Stimulated activated naive B cell treated with anti-CD40 and anti-IgM and Interleukin-4, amounts not matched to agents 10 μg/mL and 1 μg/mL and 100 μg/mL, for 72 hours (primary cell): ENCODE measurements around the gene AKT3.
A peak's percentile ranks its signal among the peaks of the same experiment; 100 is the strongest.

Experiments
- ATAC-seq, 2 donors: fragments of 150-1000 bp; cut with Tn5 transposase; replicated peaks; 2 replicates each; pipeline ENCODE4 v1.10.0; 2021; ENCODE audit warnings: moderate library complexity in 1 of 2
- DNase-seq: peaks from one replicate; pipeline ENCODE4 v3.0.0; 2021
- H3K27ac Mint-ChIP-seq: one replicate; pipeline ENCODE4 v1.8.0; 2022; ENCODE audit warnings: mild to moderate bottlenecking, mixed read lengths
- H3K27me3 Mint-ChIP-seq, 2 donors: one replicate each; pipeline ENCODE4 v1.8.0; 2022; ENCODE audit warnings: mixed read lengths in 2 of 2
- H3K36me3 Mint-ChIP-seq, 2 donors: one replicate each; pipeline ENCODE4 v1.8.0; 2022; ENCODE audit warnings: mixed read lengths in 2 of 2, mild to moderate bottlenecking in 1 of 2
- H3K4me1 Mint-ChIP-seq, 2 donors: one replicate each; pipeline ENCODE4 v1.8.0; 2022; ENCODE audit warnings: mixed read lengths in 2 of 2, mild to moderate bottlenecking in 1 of 2
- H3K4me3 Mint-ChIP-seq, 2 donors: one replicate each; pipeline ENCODE4 v1.8.0; 2022; ENCODE audit warnings: mild to moderate bottlenecking in 2 of 2, mixed read lengths in 2 of 2, moderate library complexity in 1 of 2
- H3K9me3 Mint-ChIP-seq, 2 donors: one replicate each; pipeline ENCODE4 v1.8.0; 2022; ENCODE audit warnings: mixed read lengths in 2 of 2, mild to moderate bottlenecking in 1 of 2

AKT3 gene

GRCh38 chr1:243547891-243548290 is 302.2 kb downstream of the AKT3 start:
- no peak for DNase-seq
- H3K27ac Mint-ChIP-seq = no peak overlapping the region
- no peak overlapping the region for H3K4me3 Mint-ChIP-seq
- no peaks in the 10 kb centered on the region for H3K27me3 Mint-ChIP-seq
- peaks cover 22 to 36% of the 10 kb centered on the region in 2 donors for H3K36me3 Mint-ChIP-seq
- no peak for ATAC-seq
- H3K9me3 Mint-ChIP-seq = peaks cover 0 to 2% of the 10 kb centered on the region in 2 donors
- peaks cover 0 to 7% of the 10 kb centered on the region in 2 donors for H3K4me1 Mint-ChIP-seq

GRCh38 chr1:243546457-243546856 is 303.6 kb downstream of the AKT3 start:
- no peak overlapping the region for H3K27ac Mint-ChIP-seq
- no peak for ATAC-seq
- peaks cover 22 to 40% of the 10 kb centered on the region in 2 donors for H3K36me3 Mint-ChIP-seq
- peaks cover 0 to 7% of the 10 kb centered on the region in 2 donors for H3K4me1 Mint-ChIP-seq
- DNase-seq = no peak
- H3K9me3 Mint-ChIP-seq = peaks cover 0 to 2% of the 10 kb centered on the region in 2 donors
- no peaks in the 10 kb centered on the region for H3K27me3 Mint-ChIP-seq
- H3K4me3 Mint-ChIP-seq = no peak overlapping the region

- ATAC-seq = no peak
- Mint-ChIP-seq H3K27ac (no peak overlapping the region), H3K36me3 (peaks cover 19 to 36% of the 10 kb centered on the region in 2 donors), H3K9me3 (peaks cover 0 to 2% of the 10 kb centered on the region in 2 donors), H3K27me3 (no peaks in the 10 kb centered on the region), H3K4me3 (no peak overlapping the region), H3K4me1 (no peaks in the 10 kb centered on the region)
- no peak for DNase-seq
Measured at GRCh38 chr1:243543501-243543900, 306.5 kb downstream of the AKT3 start.

- no peak overlapping the region for H3K27ac Mint-ChIP-seq
- DNase-seq = no peak
- peaks cover 0 to 2% of the 10 kb centered on the region in 2 donors for H3K9me3 Mint-ChIP-seq
- no peak overlapping the region for H3K4me3 Mint-ChIP-seq
- no peaks in the 10 kb centered on the region for H3K27me3 Mint-ChIP-seq
- no peak for ATAC-seq
- no peaks in the 10 kb centered on the region for H3K4me1 Mint-ChIP-seq
- H3K36me3 Mint-ChIP-seq = peaks cover 21 to 35% of the 10 kb centered on the region in 2 donors
Measured at GRCh38 chr1:243542739-243543415, 307.2 kb downstream of the AKT3 start.

GRCh38 chr1:243539636-243540035 is 310.4 kb downstream of the AKT3 start:
- H3K4me1 Mint-ChIP-seq = no peaks in the 10 kb centered on the region
- H3K27me3 Mint-ChIP-seq = no peaks in the 10 kb centered on the region
- no peak overlapping the region for H3K4me3 Mint-ChIP-seq
- H3K27ac Mint-ChIP-seq = no peak overlapping the region
- H3K36me3 Mint-ChIP-seq = peaks cover 26 to 37% of the 10 kb centered on the region in 2 donors
- ATAC-seq (no peak), DNase-seq (no peak)
- peaks cover 0 to 2% of the 10 kb centered on the region in 2 donors for H3K9me3 Mint-ChIP-seq

GRCh38 chr1:243535014-243535413 is 315.0 kb downstream of the AKT3 start:
- Mint-ChIP-seq H3K9me3 (peaks cover 0 to 2% of the 10 kb centered on the region in 2 donors), H3K4me1 (peaks cover 3 to 14% of the 10 kb centered on the region in 2 donors), H3K27me3 (no peaks in the 10 kb centered on the region), H3K36me3 (peaks cover 19 to 26% of the 10 kb centered on the region in 2 donors), H3K4me3 (no peak overlapping the region), H3K27ac (no peak overlapping the region)
- no peak for DNase-seq
- ATAC-seq = no peak

- H3K27ac Mint-ChIP-seq = no peak overlapping the region
Measured at GRCh38 chr1:243529512-243529911, 320.5 kb downstream of the AKT3 start.

GRCh38 chr1:243528459-243529121 is 321.5 kb downstream of the AKT3 start:
- Mint-ChIP-seq H3K36me3 (peaks cover 9 to 37% of the 10 kb centered on the region in 2 donors), H3K4me3 (no peak overlapping the region)
- no peak for ATAC-seq

More at GRCh38 chr1:243529512-243529911, 320.5 kb downstream of the AKT3 start:
- Mint-ChIP-seq H3K4me1 (peaks cover 7 to 14% of the 10 kb centered on the region in 2 donors), H3K9me3 (peaks cover 0 to 3% of the 10 kb centered on the region in 2 donors), H3K4me3 (no peak overlapping the region), H3K27me3 (no peaks in the 10 kb centered on the region), H3K36me3 (peaks cover 9 to 36% of the 10 kb centered on the region in 2 donors)
- ATAC-seq (no peak), DNase-seq (no peak)

GRCh38 chr1:243526180-243526579 is 323.9 kb downstream of the AKT3 start:
- Mint-ChIP-seq H3K27me3 (no peaks in the 10 kb centered on the region), H3K4me1 (peaks cover 6 to 7% of the 10 kb centered on the region in 2 donors), H3K27ac (no peak overlapping the region), H3K4me3 (no peak overlapping the region), H3K36me3 (peaks cover 9 to 40% of the 10 kb centered on the region in 2 donors), H3K9me3 (peaks cover 0 to 3% of the 10 kb centered on the region in 2 donors)
- DNase-seq (no peak), ATAC-seq (no peak)

More at GRCh38 chr1:243528459-243529121, 321.5 kb downstream of the AKT3 start:
- DNase-seq = no peak
- peaks cover 0 to 3% of the 10 kb centered on the region in 2 donors for H3K9me3 Mint-ChIP-seq
- no peaks in the 10 kb centered on the region for H3K27me3 Mint-ChIP-seq
- no peak overlapping the region for H3K27ac Mint-ChIP-seq
- peaks cover 7 to 10% of the 10 kb centered on the region in 2 donors for H3K4me1 Mint-ChIP-seq

GRCh38 chr1:243525085-243525487 is 325.0 kb downstream of the AKT3 start:
- Mint-ChIP-seq H3K27me3 (no peaks in the 10 kb centered on the region), H3K9me3 (peaks cover 0 to 3% of the 10 kb centered on the region in 2 donors), H3K27ac (no peak overlapping the region), H3K4me1 (peaks cover 6 to 7% of the 10 kb centered on the region in 2 donors), H3K4me3 (no peak overlapping the region), H3K36me3 (peaks cover 7 to 35% of the 10 kb centered on the region in 2 donors)
- DNase-seq (no peak), ATAC-seq (no peak)

GRCh38 chr1:243523766-243524165 is 326.3 kb downstream of the AKT3 start:
- Mint-ChIP-seq H3K4me3 (no peak overlapping the region), H3K27me3 (no peaks in the 10 kb centered on the region), H3K4me1 (peaks cover 6 to 7% of the 10 kb centered on the region in 2 donors), H3K9me3 (peaks cover 0 to 3% of the 10 kb centered on the region in 2 donors), H3K36me3 (peaks cover 7 to 27% of the 10 kb centered on the region in 2 donors), H3K27ac (no peak overlapping the region)
- DNase-seq = no peak
- no peak for ATAC-seq

- Mint-ChIP-seq H3K4me3 (no peak overlapping the region), H3K9me3 (peaks cover 0 to 2% of the 10 kb centered on the region in 2 donors), H3K36me3 (peaks cover 13 to 32% of the 10 kb centered on the region in 2 donors)
Measured at GRCh38 chr1:243520831-243521230, 329.2 kb downstream of the AKT3 start.

GRCh38 chr1:243514927-243515326 is 335.1 kb downstream of the AKT3 start:
- ATAC-seq (no peak), DNase-seq (no peak)
- peaks cover 12 to 22% of the 10 kb centered on the region in 2 donors for H3K4me1 Mint-ChIP-seq
- peaks cover 26 to 41% of the 10 kb centered on the region in 2 donors for H3K36me3 Mint-ChIP-seq
- no peak overlapping the region for H3K27ac Mint-ChIP-seq
- peaks cover 0 to 2% of the 10 kb centered on the region in 2 donors for H3K9me3 Mint-ChIP-seq
- no peak overlapping the region for H3K4me3 Mint-ChIP-seq
- no peaks in the 10 kb centered on the region for H3K27me3 Mint-ChIP-seq

More at GRCh38 chr1:243520831-243521230, 329.2 kb downstream of the AKT3 start:
- H3K27me3 Mint-ChIP-seq = no peaks in the 10 kb centered on the region
- DNase-seq = no peak
- peaks cover 4 to 6% of the 10 kb centered on the region in 2 donors for H3K4me1 Mint-ChIP-seq
- ATAC-seq = no peak
- H3K27ac Mint-ChIP-seq = no peak overlapping the region

GRCh38 chr1:243513726-243514491 is 336.1 kb downstream of the AKT3 start:
- H3K36me3 Mint-ChIP-seq = peaks cover 26 to 39% of the 10 kb centered on the region in 2 donors
- H3K4me1 Mint-ChIP-seq = peaks cover 15 to 28% of the 10 kb centered on the region in 2 donors
- no peak for DNase-seq
- H3K9me3 Mint-ChIP-seq = peaks cover 0 to 2% of the 10 kb centered on the region in 2 donors
- H3K4me3 Mint-ChIP-seq = no peak overlapping the region
- no peaks in the 10 kb centered on the region for H3K27me3 Mint-ChIP-seq
- no peak overlapping the region for H3K27ac Mint-ChIP-seq
- peak; percentile 60 to 75 for ATAC-seq
